HG03064 (cell line): ENCODE data around the gene CHMP6.

Source experiments
- ATAC-seq: cut with Tn5 transposase; IDR thresholded peaks from one replicate; pipeline ENCODE4 v1.9.1; 2021; ENCODE audit warnings: low read depth; ENCODE audit not compliant: unreplicated experiment

Gene CHMP6

DNA sequence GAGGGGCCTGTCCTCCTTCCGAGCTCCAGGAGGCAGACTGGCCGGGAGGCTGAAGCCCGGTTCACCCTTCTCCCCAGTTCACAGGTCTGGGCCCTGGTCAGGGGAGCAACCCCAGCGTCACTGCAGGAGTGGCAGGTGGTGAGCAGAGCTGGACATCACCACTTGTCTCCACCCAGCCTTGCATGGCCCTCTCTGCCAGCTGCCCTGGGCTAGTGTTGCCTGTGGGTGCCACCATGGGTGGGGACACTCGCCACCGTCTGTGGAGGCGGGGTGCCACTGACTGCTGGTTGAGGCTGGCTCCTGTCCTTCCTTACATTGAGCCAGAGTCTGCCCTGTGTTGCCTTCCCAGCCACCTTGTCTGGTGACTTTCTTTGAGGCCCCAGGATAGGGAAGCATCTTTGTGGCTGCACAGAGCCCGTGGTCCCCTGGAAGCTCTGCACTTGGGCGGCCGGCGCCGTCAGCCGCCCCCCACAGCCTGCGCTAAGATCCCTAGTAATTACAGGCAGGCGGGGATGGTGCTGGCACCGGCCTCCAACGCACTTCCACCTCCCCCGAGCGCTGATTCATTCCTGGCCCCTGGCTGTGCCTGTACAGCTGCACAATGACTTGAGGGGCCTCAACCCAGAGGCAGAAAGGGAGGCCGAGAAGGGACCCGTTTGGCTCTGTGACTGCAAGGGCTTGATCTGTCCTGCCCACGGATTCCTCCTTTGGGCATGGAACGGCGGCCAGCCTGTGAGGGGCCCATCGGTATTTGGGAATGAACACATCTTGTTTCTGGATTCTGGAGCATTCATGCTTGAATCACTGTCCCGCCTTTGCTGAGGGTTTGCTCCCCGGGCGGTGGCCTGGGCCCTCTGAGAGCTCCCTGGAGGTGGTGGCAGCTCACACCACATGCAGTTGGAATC is 48.5 kb downstream of the CHMP6 start:
- ATAC-seq = no peak

DNA sequence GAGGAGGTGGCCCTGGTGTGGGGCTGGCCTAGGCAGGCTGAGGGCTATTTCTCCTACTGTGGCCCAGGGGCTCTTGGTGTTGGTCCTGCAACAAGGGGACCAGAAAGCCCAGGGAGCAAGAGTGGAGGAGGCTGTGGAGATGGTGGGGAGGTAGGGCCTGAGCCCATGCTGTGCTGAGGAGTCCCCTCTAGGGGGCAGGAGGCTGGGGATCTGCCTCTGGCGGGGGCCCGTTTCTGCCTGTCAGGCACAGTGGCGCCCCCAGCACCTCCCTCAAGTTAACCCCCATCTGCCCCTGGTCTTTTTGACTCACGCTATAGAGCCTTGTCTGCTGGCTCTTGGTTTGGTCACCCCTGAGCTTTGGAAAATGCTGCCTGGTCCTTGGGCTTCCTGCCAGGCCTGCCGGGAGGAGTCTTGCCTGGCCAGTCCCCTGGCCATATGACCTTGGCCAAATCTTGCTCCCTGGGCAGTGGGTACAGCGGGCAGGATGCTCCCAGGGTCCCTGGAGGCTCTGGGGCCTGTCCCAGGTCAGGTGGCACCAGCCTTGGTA is 49.2 kb downstream of the CHMP6 start:
- no peak for ATAC-seq

DNA sequence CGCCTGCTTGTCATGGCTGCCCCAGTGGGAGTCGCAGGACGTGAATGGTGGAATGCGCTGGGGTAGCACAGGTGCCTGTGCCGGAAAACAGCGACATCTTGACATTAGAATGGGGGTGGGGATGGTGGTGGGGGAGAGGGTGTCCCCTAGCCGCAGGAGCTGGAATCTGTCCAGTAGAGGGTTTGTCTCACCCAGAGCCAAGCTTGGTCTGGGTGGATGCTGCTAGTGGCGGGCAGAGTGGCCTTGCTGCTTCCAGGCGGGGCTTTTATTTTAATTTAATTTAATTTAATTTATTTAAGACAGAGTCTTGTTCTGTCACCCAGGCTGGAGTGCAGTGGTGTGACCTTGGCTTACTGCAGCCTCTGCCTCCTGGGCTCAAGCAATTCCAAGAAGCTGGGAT is 51.0 kb downstream of the CHMP6 start:
- ATAC-seq = no peak

DNA sequence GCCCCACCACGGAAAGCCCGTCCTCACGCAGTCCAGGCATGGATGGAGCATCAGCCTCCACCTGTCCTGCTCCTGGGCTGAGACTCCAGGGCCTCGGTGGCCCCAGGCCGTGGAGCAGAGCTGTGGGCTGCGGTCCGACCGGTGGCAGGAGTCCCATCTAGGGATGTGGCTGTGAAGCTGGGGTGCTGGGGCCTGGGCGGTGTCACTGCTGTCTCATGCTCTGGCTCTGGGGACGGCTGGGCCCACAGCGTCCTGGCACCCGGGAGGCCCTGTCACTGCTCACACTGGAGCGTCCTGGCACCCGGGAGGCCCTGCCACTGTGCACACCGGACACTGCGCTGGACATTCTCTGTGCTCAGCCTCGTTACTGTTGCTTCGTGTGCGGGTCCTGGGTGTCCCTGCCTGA is 51.7 kb downstream of the CHMP6 start:
- no peak for ATAC-seq

DNA sequence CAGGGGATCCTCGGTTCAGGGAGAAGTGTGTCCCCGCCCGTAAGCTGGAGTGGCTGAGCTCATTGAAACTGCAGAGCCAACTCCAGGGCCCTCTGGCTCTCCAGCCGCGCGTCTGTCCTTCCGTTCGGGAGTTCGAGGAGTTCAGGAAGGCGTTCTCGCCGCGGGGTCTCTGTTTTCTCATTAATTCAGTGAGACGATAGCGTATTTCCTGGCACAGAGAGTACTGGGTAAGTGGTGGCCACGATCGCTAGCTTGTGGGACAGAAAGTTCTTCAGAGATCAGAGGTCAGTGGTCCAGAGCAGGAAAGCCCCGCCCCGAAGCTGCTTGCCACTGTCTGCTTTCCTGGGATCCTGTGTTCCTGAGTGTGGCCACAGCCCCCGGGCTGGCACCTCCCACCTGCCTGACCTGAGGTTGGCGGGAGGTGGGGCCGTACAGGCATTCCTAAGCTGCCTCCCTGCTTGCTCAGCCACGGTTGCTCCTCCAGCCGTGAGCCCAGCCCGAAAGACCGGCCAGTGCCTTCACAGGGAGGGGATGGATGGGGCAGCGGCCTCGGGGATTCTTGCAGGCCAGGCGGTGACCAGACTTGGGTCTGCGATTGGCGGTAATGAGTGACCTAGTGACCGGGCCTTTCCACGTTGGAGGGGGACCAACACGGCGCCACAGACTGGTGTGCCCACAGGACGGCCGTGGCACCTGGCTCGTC is 52.2 kb downstream of the CHMP6 start:
- ATAC-seq = no peak

DNA sequence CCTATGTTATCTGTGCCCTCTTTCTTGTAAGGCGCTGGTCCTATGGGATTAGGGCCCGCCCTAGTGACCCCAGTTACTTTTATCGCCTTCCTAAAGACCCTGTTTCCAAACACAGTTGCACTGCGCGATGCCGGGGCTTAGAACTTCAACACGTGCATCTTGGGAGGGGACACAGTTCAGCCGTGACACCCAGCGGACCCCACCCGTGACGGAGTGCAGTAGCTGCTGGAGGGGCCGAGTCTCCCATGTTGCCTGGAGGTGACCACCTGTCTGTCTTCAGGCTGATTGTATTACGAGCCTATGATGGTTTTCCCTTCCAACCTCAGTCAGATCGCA is 52.8 kb downstream of the CHMP6 start:
- ATAC-seq = no peak

DNA sequence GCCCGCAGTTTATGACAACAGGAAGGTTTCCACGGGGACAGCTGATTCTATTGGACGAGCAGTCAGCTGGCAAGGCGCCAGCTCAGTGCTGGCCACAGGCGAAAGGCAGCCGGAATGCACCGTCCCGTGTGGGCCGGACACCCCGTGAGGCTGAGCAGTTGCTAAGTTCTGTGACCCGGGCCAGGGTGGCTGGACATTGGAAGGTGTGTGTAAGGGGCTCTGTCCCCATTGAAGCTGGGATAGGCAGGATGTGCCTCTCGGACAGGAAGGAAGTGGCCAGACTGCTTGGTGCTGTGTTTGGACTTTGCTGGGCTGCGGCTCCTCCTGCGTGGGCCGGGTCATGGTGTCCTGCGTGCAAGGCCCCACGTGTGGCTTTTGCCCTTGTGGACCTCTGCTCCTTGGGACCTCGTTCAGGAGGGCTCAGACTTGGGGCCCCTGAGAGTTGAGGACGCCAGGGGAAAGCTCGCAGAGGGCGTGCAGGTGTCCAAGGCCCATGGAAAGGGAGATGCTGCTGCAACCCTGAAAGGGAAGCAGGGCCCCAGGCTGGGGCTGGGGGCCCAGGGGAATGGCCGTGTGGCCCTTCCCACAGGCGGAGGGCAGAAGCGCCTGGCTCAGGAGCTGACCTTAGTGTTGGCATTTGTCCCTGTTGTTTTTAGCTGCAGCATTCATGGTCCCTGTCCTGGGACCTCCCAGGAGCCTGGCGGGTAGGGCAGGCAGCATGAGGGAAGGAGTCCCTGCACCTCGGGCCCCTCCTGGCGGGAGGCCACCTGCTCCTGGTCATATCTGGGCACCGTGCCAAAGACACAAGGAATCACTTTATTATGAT is 53.3 kb downstream of the CHMP6 start:
- ATAC-seq = no peak

DNA sequence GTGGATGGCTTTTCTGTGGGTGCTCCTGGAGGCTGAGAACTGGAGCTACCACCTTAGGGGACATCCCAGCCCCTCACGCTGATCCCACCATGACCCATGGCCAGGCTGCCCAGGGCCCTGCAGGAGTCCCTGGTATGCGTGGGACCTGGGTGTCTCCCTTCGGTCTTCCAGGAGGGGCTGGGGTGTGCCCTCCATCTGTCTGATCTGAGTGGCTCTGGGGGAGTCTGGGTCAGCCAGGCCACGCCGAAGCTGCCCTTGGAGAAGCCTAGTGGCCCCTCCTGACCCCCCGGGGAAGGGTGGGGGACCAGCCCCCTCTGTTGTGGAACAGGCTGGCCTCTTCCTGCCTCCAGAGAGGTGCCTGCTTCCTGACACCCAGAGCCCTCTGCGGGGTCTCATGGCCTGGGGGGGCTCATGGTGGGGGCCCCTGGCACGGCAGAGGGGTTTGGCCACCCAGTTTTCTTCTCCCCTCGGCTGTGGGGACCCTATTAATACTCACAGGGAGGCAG is 54.0 kb downstream of the CHMP6 start:
- no peak for ATAC-seq

DNA sequence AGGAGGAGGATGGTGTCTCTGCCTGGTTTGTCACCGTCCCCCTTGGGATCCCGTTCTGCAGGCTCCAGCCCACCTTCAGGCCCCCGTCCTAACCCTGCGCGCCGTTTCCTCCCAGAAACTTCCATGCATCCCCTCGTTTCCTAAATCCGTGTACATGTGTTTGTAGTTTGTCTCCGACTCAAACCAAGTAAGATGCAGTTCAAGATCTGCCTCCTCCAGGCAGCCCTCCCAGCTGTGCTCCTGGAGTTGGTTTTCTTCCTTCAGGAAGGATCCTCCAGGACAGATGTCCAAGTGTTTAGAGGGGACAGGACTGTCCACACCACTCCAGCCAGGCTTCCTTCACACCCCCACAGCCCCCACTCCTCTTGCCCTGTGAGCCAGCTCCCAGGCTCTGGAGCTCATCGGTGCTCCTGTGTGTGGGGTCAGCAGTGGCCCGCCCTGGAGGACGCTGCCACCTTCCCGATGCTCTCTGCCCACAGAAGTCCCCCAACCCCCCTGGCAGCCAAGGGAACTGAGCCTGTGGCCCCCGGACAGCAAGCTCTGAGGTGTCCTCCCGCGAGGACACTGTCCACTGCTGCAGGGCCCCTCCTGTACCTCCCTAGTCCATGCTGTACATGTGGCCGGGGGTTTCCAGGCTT is 54.6 kb downstream of the CHMP6 start:
- ATAC-seq = no peak

DNA sequence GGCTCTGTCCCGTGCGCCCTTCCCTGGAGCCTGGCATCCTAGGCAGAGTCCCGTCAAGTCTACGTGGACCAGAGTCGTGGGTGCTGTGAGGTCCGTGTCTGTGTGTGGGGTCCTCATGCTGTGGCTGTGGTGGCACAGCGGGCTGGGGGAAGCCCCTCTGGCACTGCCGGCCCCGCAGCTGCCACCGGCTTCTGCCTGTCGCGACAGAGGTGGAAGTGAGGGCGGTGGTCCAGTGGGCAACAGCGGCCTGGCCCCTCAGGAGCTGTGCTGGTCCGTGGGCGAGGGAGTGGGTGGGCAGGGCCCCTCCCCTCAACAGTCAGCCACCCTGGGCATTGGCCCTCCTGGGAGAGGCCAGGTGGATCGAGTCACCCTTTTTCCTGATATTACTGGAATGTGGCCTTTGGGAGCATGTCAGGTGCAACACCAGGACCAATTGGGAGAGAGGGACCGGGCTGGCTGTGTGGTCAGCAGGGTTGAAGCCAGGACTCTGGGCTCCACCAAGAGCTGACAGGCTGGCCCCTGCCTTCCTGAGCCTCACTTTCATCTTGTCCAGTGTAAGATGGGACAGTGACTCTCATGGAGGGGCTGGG is 55.2 kb downstream of the CHMP6 start:
- ATAC-seq = no peak

DNA sequence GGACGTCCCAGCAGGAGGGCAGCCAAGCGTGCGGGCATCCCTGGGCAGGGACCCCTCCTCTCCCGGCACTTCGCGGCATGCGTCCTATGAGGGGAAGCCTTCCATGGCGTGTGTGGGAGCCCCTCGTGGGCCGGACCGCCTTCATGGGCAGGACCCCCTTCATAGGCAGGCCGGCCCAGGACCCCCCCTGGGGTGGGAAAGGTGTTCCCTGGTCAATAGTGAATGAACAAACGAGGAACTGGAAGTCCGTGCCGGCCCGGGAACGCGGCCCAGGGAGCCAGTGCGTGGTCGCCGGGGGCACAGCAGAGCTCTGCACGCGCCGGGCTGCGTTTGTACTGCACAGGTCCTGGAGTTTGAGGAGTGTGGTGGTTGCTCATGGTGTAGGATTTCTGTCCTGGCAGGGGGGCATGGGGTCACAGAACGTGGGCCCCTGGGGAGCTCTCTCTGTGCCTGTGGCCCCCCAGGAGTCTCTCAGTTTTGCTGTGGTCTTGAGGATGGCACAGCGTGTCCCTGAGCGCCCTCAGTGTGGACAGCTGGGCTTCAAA is 57.3 kb downstream of the CHMP6 start:
- no peak for ATAC-seq

DNA sequence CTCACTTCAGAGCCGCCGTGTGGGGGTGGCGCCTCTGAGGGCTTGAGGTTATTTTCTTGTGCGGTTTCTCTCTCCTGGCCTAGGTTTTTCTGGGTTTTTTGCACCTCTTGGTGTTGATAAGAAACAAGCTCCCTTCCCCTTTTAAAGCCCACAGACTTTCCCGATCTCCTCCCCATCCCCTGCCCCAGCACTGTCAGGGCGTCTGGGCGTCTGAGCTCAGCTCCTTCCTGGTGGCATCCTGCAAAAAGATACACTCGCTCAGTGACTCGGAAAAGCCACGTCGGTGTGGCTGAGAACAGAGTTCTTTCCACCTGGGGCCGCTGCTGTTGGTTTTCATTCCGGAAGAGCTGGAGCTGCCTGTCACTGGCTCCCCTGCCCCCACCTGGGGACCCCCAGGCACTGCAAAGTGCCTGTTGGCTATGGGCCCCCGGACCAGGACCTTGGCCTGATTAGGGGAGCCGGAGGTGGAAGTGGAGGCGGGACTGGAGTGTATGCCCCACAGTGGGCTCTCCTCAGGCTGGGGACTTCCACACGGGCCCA is 57.8 kb downstream of the CHMP6 start:
- no peak for ATAC-seq
